ENCODE measurements around the gene CAPN13.

DNA sequence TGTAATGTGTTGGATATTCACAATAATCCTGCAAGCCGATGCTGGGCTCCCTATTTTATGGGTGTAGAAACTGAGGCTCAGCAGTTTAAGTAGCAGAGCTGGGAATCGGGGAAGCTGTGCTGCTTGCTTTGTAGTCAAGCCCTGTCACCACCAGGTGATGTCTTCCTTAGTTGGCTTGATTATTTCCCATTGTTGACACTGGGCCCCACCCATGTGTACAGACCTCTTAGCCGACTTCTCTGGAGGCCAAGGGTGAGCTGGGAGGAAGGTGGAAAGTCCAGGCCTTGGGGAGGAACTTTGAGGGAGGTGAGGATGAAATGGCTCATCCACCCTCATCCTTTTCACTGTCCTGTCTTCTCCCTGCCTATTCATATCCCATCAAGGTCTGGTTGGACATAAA lies 60.0 kb downstream of the CAPN13 start:
- TF ChIP-seq EP300 (IDR thresholded peaks at IDR 0.05; ENCODE audit: borderline replicate concordance) (no peak), CEBPB (IDR thresholded peaks at IDR 0.05) (no peak), CREB1 (IDR thresholded peaks at IDR 0.05; ENCODE audit: low read depth) (no peak), FOXM1 (IDR thresholded peaks at IDR 0.05; ENCODE audit: borderline replicate concordance, low read depth) (no peak), ZBTB7A (IDR thresholded peaks at IDR 0.05; ENCODE audit: low read depth) (no peak), TAF1 (IDR thresholded peaks at IDR 0.05; ENCODE audit: low read depth) (no peak)
- TF ChIP-seq, protein P1, sequence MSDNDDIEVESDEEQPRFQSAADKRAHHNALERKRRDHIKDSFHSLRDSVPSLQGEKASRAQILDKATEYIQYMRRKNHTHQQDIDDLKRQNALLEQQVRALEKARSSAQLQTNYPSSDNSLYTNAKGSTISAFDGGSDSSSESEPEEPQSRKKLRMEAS (IDR thresholded peaks at IDR 0.05) = no peak
- TF ChIP-seq, protein P2, sequence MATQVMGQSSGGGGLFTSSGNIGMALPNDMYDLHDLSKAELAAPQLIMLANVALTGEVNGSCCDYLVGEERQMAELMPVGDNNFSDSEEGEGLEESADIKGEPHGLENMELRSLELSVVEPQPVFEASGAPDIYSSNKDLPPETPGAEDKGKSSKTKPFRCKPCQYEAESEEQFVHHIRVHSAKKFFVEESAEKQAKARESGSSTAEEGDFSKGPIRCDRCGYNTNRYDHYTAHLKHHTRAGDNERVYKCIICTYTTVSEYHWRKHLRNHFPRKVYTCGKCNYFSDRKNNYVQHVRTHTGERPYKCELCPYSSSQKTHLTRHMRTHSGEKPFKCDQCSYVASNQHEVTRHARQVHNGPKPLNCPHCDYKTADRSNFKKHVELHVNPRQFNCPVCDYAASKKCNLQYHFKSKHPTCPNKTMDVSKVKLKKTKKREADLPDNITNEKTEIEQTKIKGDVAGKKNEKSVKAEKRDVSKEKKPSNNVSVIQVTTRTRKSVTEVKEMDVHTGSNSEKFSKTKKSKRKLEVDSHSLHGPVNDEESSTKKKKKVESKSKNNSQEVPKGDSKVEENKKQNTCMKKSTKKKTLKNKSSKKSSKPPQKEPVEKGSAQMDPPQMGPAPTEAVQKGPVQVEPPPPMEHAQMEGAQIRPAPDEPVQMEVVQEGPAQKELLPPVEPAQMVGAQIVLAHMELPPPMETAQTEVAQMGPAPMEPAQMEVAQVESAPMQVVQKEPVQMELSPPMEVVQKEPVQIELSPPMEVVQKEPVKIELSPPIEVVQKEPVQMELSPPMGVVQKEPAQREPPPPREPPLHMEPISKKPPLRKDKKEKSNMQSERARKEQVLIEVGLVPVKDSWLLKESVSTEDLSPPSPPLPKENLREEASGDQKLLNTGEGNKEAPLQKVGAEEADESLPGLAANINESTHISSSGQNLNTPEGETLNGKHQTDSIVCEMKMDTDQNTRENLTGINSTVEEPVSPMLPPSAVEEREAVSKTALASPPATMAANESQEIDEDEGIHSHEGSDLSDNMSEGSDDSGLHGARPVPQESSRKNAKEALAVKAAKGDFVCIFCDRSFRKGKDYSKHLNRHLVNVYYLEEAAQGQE (IDR thresholded peaks at IDR 0.05; ENCODE audit: low read depth) = no peak
- TF ChIP-seq, protein P3, sequence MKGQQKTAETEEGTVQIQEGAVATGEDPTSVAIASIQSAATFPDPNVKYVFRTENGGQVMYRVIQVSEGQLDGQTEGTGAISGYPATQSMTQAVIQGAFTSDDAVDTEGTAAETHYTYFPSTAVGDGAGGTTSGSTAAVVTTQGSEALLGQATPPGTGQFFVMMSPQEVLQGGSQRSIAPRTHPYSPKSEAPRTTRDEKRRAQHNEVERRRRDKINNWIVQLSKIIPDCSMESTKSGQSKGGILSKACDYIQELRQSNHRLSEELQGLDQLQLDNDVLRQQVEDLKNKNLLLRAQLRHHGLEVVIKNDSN (IDR thresholded peaks at IDR 0.05) = no peak
